ENCODE measurements around the gene FOSL1.

FOSL1 gene

DNA sequence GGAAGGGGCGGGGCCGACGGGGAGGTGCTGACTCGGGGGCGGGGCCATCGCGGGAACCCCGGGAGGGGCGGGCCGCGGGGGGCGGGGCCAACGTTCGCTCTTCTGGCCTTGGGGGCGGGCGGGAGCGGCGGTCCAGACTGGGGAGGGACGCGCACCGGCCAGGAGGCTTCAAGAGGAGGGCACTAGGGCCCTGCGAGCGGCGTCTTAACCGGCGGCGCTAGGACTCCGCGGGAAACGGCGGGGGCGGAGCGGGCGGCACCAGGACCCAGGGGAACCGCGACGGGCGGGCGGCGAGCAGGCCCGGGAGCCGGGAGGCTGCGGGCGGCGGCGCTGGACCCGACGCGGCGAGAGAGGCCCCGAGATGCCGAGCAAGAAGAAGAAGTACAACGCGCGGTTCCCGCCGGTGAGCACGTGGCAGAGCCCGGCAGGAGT is 19.0 kb upstream of the FOSL1 start, which contains the start of gene DRAP1:
DRAP1 (plus strand) TSS at position 286 of the 432 bp plus-strand sequence; CDS start at position 362, 76 bp downstream.
- Histone ChIP-seq H3K4me1 (ENCODE audit: control insufficient read depth, insufficient read depth, low read length) (peaks cover 2% of the 10 kb centered on the region), H3K27me3 (ENCODE audit: control insufficient read depth, insufficient read depth, low read length) (no peaks in the 10 kb centered on the region), H3K9me3 (ENCODE audit: control insufficient read depth, insufficient read depth, low read length) (no peaks in the 10 kb centered on the region), H3K36me3 (ENCODE audit: control insufficient read depth, insufficient read depth, low read length) (peaks cover 9% of the 10 kb centered on the region), H3K9ac (ENCODE audit: low read depth, low read length) (peak within 1 kb of the TSS; percentile 88), H3K4me3 (ENCODE audit: low read depth, low read length) (peak within 1 kb of the TSS; percentile 89)

DNA sequence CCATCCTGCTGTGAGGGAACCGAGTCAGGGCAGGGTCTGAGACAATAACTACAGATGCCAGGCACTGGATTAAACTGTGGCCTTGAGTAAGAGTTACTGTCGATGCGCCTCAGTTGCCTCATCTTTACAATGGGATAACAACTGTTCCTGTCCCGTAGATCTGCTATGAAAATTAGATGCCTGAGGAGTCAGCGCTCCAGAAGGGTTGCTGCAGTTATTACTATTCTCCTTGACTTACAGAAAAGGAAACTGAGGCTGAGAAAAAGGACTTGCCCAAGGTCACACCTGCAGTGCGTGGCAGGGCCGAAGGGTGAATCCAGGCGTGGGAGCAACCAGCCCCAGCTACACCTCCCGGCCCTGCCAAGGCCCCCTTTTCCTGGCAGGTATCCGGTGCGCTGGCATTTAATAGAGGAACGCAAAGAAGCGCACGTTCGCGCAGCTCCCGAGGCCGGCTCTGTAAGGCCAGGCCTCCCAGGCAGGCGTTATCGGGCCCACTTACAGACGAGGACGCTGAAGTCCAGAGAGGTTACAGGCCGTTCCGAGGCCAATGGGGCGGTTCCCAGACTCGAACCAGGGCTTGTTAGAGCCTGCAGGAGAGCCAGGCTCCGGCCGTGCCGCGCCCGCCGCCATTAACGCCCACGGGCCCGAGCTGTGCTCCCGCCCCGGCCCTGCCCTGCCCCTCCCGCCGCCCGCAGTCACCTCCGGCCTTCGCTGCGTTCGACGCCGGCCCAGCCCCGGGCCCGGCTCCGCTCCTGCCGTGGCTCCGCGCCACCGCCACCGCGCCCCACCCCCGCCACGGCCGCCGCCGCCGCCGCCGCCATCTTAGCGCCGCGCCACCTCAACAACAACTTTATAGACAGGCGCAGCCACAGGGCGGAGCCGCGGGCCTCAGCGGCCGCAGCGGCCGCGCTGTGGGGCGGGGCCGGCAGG is 18.3 kb upstream of the FOSL1 start, which contains the start of gene C11orf68:
C11orf68 (minus strand) TSS at position 852 of the 930 bp plus-strand sequence; CDS start at position 821, 31 bp downstream.
- H3K27me3 ChIP-seq (ENCODE audit: control insufficient read depth, insufficient read depth, low read length): no peaks in the 10 kb centered on the region
- no peaks in the 10 kb centered on the region for H3K9me3 ChIP-seq (ENCODE audit: control insufficient read depth, insufficient read depth, low read length)
- peak within 1 kb of the TSS; percentile 89 for H3K4me3 ChIP-seq (ENCODE audit: low read depth, low read length)
- H3K4me1 ChIP-seq (ENCODE audit: control insufficient read depth, insufficient read depth, low read length): peaks cover 2% of the 10 kb centered on the region
- H3K9ac ChIP-seq (ENCODE audit: low read depth, low read length): peak within 1 kb of the TSS; percentile 88
- peaks cover 9% of the 10 kb centered on the region for H3K36me3 ChIP-seq (ENCODE audit: control insufficient read depth, insufficient read depth, low read length)

DNA sequence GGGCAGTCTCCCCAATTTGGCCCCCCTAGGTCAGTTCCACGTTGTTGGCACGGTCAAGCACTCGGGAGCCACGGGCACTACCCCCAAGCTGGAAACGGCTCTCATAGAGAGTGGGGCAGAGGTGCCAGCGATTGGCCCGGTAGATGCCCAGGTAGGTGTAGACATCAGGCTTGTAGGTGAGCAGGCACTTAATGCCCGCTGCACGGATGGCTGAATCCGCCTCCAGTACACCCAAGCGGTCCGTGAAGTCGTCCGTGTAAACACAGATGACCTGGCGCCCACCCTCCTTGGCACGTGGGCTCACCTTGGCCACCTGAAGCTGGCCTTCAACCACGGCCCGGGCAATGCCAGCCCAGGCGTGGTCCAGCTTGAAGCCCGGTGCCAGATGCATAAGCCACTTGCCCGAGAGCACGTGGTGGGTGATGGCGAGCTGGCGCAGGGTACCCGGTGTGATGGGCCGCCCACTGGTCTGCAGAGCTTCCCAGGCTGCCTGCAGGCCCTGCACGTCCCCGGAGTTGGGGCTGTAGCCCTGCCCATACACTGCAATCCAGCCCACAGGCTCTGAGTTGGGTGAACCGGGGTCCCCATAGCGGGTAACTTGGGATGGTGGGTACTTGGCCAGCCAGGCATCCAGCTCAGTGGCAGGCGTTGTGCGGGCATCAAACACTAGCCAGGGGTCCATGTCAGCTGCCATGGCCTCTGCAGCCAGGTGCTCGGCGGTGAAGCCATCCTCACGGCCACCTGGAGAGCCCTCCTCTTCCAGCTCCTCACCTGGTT is 17.4 kb upstream of the FOSL1 start:
- Histone ChIP-seq H3K27me3 (ENCODE audit: control insufficient read depth, insufficient read depth, low read length) (no peaks in the 10 kb centered on the region), H3K4me1 (ENCODE audit: control insufficient read depth, insufficient read depth, low read length) (peaks cover 2% of the 10 kb centered on the region), H3K36me3 (ENCODE audit: control insufficient read depth, insufficient read depth, low read length) (peaks cover 9% of the 10 kb centered on the region), H3K4me3 (ENCODE audit: low read depth, low read length) (peak overlapping the region; percentile 89), H3K9me3 (ENCODE audit: control insufficient read depth, insufficient read depth, low read length) (no peaks in the 10 kb centered on the region), H3K9ac (ENCODE audit: low read depth, low read length) (no peak overlapping the region)

DNA sequence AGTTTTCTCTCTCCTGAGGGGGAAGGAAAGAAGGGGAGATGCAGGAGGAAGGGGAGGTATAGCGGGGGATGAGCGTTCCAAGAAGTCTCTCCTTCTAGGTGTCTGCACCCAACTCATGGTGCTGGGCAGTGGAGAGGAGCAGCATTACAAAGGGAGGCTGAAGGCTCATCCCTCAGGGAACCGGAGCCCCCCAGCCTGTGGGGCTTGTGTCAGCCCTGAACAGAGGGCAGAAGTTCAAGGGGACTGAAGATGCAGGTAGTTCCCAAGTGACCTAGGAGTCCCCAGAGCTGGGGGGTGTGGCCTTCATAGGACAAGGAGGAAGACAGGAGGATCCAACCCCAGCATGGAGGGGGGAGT is 16.9 kb upstream of the FOSL1 start:
- H3K27me3 ChIP-seq (ENCODE audit: control insufficient read depth, insufficient read depth, low read length): no peaks in the 10 kb centered on the region
- no peak overlapping the region for H3K4me3 ChIP-seq (ENCODE audit: low read depth, low read length)
- H3K36me3 ChIP-seq (ENCODE audit: control insufficient read depth, insufficient read depth, low read length): peaks cover 4% of the 10 kb centered on the region
- no peaks in the 10 kb centered on the region for H3K9me3 ChIP-seq (ENCODE audit: control insufficient read depth, insufficient read depth, low read length)
- H3K4me1 ChIP-seq (ENCODE audit: control insufficient read depth, insufficient read depth, low read length): peaks cover 2% of the 10 kb centered on the region
- H3K9ac ChIP-seq (ENCODE audit: low read depth, low read length): no peak overlapping the region

DNA sequence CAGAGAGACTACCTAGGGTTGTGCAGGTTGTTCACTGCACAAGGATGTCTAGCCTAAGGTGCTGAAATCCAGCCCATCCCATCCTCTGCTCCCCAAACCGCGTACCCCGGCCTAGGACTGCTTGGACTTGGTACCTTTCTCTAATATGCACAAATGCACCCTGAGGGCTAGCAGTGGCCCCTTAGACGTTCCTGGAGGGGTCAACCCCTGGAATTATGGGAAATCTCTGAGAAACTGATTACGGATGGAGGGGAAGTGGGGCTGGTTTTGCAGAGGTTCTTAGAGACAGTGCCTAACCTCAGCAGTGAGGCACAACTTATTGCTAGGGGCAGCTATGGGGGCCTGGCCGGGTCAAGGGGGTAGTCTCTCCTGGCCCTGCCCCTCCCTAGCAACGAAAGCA is 16.2 kb upstream of the FOSL1 start:
- H3K27me3 ChIP-seq (ENCODE audit: control insufficient read depth, insufficient read depth, low read length): no peaks in the 10 kb centered on the region
- no peaks in the 10 kb centered on the region for H3K9me3 ChIP-seq (ENCODE audit: control insufficient read depth, insufficient read depth, low read length)
- no peak overlapping the region for H3K4me3 ChIP-seq (ENCODE audit: low read depth, low read length)
- H3K4me1 ChIP-seq (ENCODE audit: control insufficient read depth, insufficient read depth, low read length): peaks cover 2% of the 10 kb centered on the region
- no peak overlapping the region for H3K9ac ChIP-seq (ENCODE audit: low read depth, low read length)
- peaks cover 3% of the 10 kb centered on the region for H3K36me3 ChIP-seq (ENCODE audit: control insufficient read depth, insufficient read depth, low read length)

DNA sequence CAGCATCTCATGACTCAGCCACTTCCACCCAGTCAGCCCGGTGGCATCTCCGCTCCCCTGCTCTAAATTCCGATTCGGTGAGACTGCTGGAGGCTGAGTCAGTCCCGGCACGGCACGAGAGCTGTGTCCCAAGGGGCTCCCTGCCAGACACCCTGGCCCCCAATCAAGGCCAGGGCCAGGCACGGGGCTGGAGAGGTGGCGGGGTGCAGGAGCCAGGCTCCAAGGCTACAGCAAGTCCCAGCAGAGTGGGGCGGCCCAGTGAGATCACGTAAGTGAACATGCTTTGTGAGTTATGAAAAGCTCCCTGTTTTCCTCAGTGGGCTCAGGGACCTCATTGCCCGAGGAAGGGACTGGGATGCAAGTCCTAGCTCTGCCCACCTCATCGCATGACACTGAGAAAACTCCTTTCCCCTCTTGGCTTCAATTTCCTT is 15.6 kb upstream of the FOSL1 start:
- H3K36me3 ChIP-seq (ENCODE audit: control insufficient read depth, insufficient read depth, low read length): no peaks in the 10 kb centered on the region
- no peaks in the 10 kb centered on the region for H3K27me3 ChIP-seq (ENCODE audit: control insufficient read depth, insufficient read depth, low read length)
- H3K4me1 ChIP-seq (ENCODE audit: control insufficient read depth, insufficient read depth, low read length): peaks cover 2% of the 10 kb centered on the region
- no peak overlapping the region for H3K4me3 ChIP-seq (ENCODE audit: low read depth, low read length)
- no peaks in the 10 kb centered on the region for H3K9me3 ChIP-seq (ENCODE audit: control insufficient read depth, insufficient read depth, low read length)
- no peak overlapping the region for H3K9ac ChIP-seq (ENCODE audit: low read depth, low read length)

DNA sequence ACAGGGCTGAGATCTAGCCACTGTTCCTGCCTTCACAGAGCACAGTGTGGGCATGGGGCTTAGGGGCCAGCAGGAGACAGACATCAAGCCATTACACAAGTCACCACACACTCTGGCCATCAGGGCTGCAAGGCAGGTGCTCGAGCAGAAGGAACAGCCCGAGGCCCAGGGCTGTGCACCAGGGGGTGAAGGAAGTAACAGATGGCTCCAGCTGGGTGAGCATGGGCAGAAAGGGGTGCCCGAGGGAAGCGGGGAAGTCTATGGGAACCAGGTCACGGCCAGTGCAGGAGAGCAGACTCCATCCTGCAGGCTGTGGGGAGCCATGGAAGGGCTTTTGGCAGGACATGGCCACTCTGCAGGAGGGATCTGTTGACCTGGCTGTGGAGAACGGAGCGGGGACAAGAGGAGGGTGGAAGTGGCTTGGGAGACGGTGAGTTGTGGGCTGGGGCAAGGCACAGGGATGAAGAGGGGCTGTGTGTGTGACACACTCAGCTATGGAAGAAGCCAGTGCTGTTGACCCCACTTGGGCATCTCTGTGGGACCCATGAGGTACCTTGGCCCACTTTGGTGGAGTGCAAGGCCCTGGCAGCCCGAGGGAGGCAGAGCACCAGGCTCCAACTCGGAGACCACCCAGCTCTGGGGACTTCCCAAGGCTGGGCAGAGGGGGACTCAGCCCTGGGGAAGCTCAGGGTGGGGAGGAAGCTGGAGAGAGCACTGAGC is 15.1 kb upstream of the FOSL1 start:
- Histone ChIP-seq H3K9ac (ENCODE audit: low read depth, low read length) (no peak overlapping the region), H3K9me3 (ENCODE audit: control insufficient read depth, insufficient read depth, low read length) (no peaks in the 10 kb centered on the region), H3K36me3 (ENCODE audit: control insufficient read depth, insufficient read depth, low read length) (no peaks in the 10 kb centered on the region), H3K4me1 (ENCODE audit: control insufficient read depth, insufficient read depth, low read length) (peaks cover 2% of the 10 kb centered on the region), H3K4me3 (ENCODE audit: low read depth, low read length) (no peak overlapping the region), H3K27me3 (ENCODE audit: control insufficient read depth, insufficient read depth, low read length) (no peaks in the 10 kb centered on the region)

DNA sequence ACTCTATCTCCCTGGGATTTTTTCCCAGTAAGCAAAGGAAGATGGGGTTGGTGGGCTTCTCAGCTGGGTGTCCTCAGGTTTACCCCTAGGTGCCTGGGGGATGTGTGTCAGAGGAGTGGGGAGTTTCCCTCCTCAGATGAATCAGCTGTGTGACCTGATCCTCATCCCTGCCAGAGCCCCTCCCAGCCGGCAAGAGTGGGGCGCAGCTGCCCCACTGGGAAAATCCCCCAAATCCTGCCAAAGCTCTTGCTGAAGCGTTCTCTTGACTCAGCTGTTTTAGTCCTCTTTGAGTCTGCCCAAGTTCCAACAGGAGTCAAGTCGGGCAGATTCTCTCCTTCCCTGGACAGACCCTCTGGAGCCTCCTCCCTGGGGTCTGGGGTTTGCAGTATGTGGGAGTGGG is 12.7 kb upstream of the FOSL1 start:
- Histone ChIP-seq H3K4me1 (ENCODE audit: control insufficient read depth, insufficient read depth, low read length) (no peaks in the 10 kb centered on the region), H3K27me3 (ENCODE audit: control insufficient read depth, insufficient read depth, low read length) (peaks cover 10% of the 10 kb centered on the region), H3K4me3 (ENCODE audit: low read depth, low read length) (no peak overlapping the region), H3K9me3 (ENCODE audit: control insufficient read depth, insufficient read depth, low read length) (no peaks in the 10 kb centered on the region), H3K36me3 (ENCODE audit: control insufficient read depth, insufficient read depth, low read length) (no peaks in the 10 kb centered on the region), H3K9ac (ENCODE audit: low read depth, low read length) (no peak overlapping the region)

DNA sequence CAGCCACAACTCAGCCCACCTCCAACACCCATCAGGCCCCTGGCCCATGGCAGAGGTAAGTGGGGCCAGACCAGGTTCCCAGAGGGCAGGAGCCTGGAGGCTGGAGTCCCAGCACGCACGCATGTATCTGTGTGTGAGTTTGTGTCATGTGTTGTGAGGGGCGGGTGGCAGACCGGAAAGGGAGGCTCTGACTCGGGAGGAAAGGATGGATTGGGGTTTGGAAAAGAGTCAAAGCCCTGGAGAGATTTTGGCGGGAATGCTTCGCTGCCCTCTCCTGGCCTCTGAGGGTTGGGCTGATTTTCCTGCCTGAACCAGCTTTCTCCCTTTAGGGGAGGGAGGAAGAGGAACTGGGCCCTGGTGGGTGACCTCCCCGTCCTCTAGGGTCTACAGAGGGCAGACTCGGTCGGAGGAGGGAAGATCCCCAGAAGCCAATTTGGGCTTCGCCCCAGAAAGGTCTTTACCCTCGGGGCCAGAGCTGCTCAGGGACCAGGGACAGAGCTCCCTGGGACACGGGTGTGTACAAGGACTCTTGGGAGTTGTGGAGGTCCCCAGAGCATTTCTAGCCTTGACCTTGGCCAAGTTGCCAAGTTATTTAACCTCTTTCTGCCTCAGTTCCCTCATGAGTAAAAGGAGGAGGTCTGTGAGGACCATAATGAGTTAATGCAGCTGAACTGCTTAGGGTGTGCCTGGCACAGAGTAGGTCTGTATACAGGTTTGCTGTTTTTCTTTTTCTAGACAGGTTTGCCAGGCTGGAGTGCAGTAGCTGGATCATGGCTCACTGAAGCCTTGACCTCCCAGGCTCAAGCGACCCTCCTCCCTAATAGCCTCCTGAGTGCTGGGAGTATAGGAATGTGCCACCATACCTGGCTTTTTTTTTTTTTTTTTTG is 11.7 kb upstream of the FOSL1 start:
- no peaks in the 10 kb centered on the region for H3K36me3 ChIP-seq (ENCODE audit: control insufficient read depth, insufficient read depth, low read length)
- no peak overlapping the region for H3K4me3 ChIP-seq (ENCODE audit: low read depth, low read length)
- no peaks in the 10 kb centered on the region for H3K9me3 ChIP-seq (ENCODE audit: control insufficient read depth, insufficient read depth, low read length)
- H3K27me3 ChIP-seq (ENCODE audit: control insufficient read depth, insufficient read depth, low read length): peaks cover 13% of the 10 kb centered on the region
- H3K9ac ChIP-seq (ENCODE audit: low read depth, low read length): peak overlapping the region; percentile 20
- H3K4me1 ChIP-seq (ENCODE audit: control insufficient read depth, insufficient read depth, low read length): no peaks in the 10 kb centered on the region

DNA sequence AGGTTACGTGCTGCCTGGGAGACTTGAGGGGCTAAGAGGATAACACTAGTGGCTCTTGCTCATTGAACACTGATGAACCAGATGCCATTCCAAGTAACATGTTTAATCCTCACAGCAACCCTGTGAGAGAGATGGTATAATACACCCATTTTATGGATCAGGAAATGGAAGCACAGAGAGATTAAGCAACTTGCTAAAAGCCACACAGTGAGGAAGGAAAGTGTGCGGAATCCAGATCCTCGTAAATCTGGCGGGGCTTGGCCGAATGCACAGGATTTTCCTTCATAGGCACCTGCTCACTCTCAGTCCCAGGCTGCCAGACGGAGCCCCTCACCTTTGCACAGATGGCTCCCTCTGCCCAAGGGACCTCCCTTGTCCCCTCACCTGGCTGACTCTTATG is 7.7 kb upstream of the FOSL1 start:
- no peaks in the 10 kb centered on the region for H3K36me3 ChIP-seq (ENCODE audit: control insufficient read depth, insufficient read depth, low read length)
- H3K27me3 ChIP-seq (ENCODE audit: control insufficient read depth, insufficient read depth, low read length): peaks cover 30% of the 10 kb centered on the region

More for the DNA sequence above, 7.7 kb upstream of the FOSL1 start:
- no peaks in the 10 kb centered on the region for H3K9me3 ChIP-seq (ENCODE audit: control insufficient read depth, insufficient read depth, low read length)
- H3K4me1 ChIP-seq (ENCODE audit: control insufficient read depth, insufficient read depth, low read length): peaks cover 3% of the 10 kb centered on the region
- H3K4me3 ChIP-seq (ENCODE audit: low read depth, low read length): no peak overlapping the region
- H3K9ac ChIP-seq (ENCODE audit: low read depth, low read length): no peak overlapping the region

All from iPS-15b (cell line).